H9 (cell line): ENCODE data around the gene TBCB. TPM values are rescaled to one million over a fixed set of nuclear protein-coding genes. Genes with fewer than 3 reads are reported as not detected.

Experiments
- DNase-seq: peaks from one replicate; pipeline ENCODE4 v3.0.0-alpha.2; 2017
- H2AFZ ChIP-seq: one replicate; pipeline ENCODE4 v1.6.1; 2013; ENCODE audit warnings: mild to moderate bottlenecking, low read length, control low read depth, moderate library complexity
- H2AK5ac ChIP-seq: 2 replicates; pipeline ENCODE4 v1.6.1; 2013; ENCODE audit warnings: low read length, control low read depth, mixed read lengths; ENCODE audit not compliant: insufficient read length
- H2BK120ac ChIP-seq: one replicate; pipeline ENCODE4 v1.6.1; 2013; ENCODE audit warnings: low read depth, mild to moderate bottlenecking, low read length, control low read depth, inconsistent platforms; ENCODE audit not compliant: poor library complexity, severe bottlenecking
- H2BK12ac ChIP-seq: 2 replicates; pipeline ENCODE4 v1.6.1; 2013; ENCODE audit warnings: low read length, control low read depth, mixed read lengths, low read depth; ENCODE audit not compliant: insufficient read length
- H2BK15ac ChIP-seq: 2 replicates; pipeline ENCODE4 v1.6.1; 2013; ENCODE audit warnings: low read depth, low read length, control low read depth
- H2BK20ac ChIP-seq: one replicate; pipeline ENCODE4 v1.6.1; 2013; ENCODE audit warnings: low read depth, mild to moderate bottlenecking, low read length, control low read depth, inconsistent platforms; ENCODE audit not compliant: poor library complexity, severe bottlenecking
- H2BK5ac ChIP-seq: 2 replicates; pipeline ENCODE4 v1.6.1; 2013; ENCODE audit warnings: low read length, control low read depth, mixed read lengths; ENCODE audit not compliant: insufficient read length
- H3K14ac ChIP-seq: 2 replicates; pipeline ENCODE4 v1.6.1; 2013; ENCODE audit warnings: low read length, control low read depth; ENCODE audit not compliant: insufficient read depth
- H3K18ac ChIP-seq: 2 replicates; pipeline ENCODE4 v1.6.1; 2013; ENCODE audit warnings: low read depth, mild to moderate bottlenecking, mixed read lengths, low read length, control low read depth; ENCODE audit not compliant: insufficient read length
- H3K23ac ChIP-seq: 2 replicates; pipeline ENCODE4 v1.6.1; 2013; ENCODE audit warnings: low read length, control low read depth, mixed read lengths, low read depth; ENCODE audit not compliant: insufficient read length
- H3K23me2 ChIP-seq: 2 replicates; pipeline ENCODE4 v1.6.1; 2013; ENCODE audit warnings: low read depth, mild to moderate bottlenecking, mixed read lengths, low read length, control low read depth; ENCODE audit not compliant: insufficient read length, poor library complexity, severe bottlenecking
- H3K27ac ChIP-seq: 2 replicates; pipeline ENCODE4 v1.5.1; 2013; ENCODE audit warnings: low read length, control low read depth, mixed read lengths, low read depth; ENCODE audit not compliant: insufficient read length
- H3K27me3 ChIP-seq: 2 replicates; pipeline ENCODE4 v1.6.1; 2013; ENCODE audit warnings: low read length, control low read depth, inconsistent platforms; ENCODE audit not compliant: insufficient read depth
- H3K4ac ChIP-seq: 2 replicates; pipeline ENCODE4 v1.6.1; 2013; ENCODE audit warnings: low read depth, mild to moderate bottlenecking, control low read depth, inconsistent platforms, low read length, moderate library complexity
- H3K4me1 ChIP-seq: 2 replicates; pipeline ENCODE4 v1.6.1; 2013; ENCODE audit warnings: low read length, control low read depth, inconsistent platforms; ENCODE audit not compliant: insufficient read depth
- H3K4me2 ChIP-seq: 2 replicates; pipeline ENCODE4 v1.6.1; 2013; ENCODE audit warnings: low read length, control low read depth, mixed read lengths; ENCODE audit not compliant: insufficient read length, insufficient read depth
- H3K56ac ChIP-seq: 2 replicates; pipeline ENCODE4 v1.6.1; 2013; ENCODE audit warnings: low read depth, mild to moderate bottlenecking, mixed read lengths, low read length, control low read depth; ENCODE audit not compliant: insufficient read length
- H3K79me1 ChIP-seq: 2 replicates; pipeline ENCODE4 v1.6.1; 2013; ENCODE audit warnings: low read depth, mild to moderate bottlenecking, moderate library complexity, low read length, control low read depth, inconsistent platforms; ENCODE audit not compliant: insufficient read depth, poor library complexity, severe bottlenecking
- H3K79me2 ChIP-seq: 2 replicates; pipeline ENCODE4 v1.6.1; 2013; ENCODE audit warnings: low read length, control low read depth, inconsistent platforms; ENCODE audit not compliant: insufficient read depth
- H3K9ac ChIP-seq: 2 replicates; pipeline ENCODE4 v1.6.1; 2013; ENCODE audit warnings: low read length, control low read depth, mixed read lengths; ENCODE audit not compliant: insufficient read length; ENCODE audit errors: extremely low read depth
- H3K9me3 ChIP-seq: one replicate; pipeline ENCODE4 v1.6.1; 2013; ENCODE audit warnings: low read depth, low read length, inconsistent platforms; ENCODE audit not compliant: control insufficient read depth
- H3T11ph ChIP-seq: one replicate; pipeline ENCODE4 v1.6.1; 2013; ENCODE audit warnings: mild to moderate bottlenecking, low read length, control low read depth, inconsistent platforms
- H4K20me1 ChIP-seq: one replicate; pipeline ENCODE4 v1.6.1; 2013; ENCODE audit not compliant: control insufficient read depth, insufficient read length, insufficient read depth
- H4K5ac ChIP-seq: 2 replicates; pipeline ENCODE4 v1.6.1; 2013; ENCODE audit warnings: low read depth, mild to moderate bottlenecking, mixed read lengths, low read length, control low read depth; ENCODE audit not compliant: insufficient read length
- H4K8ac ChIP-seq: replicated peaks from 2 replicates; pipeline ENCODE4 v1.6.1; 2013; ENCODE audit warnings: low read length, control low read depth, mixed read lengths, low read depth; ENCODE audit not compliant: insufficient read length
- H4K91ac ChIP-seq: 2 replicates; pipeline ENCODE4 v1.6.1; 2013; ENCODE audit warnings: low read depth, mild to moderate bottlenecking, moderate library complexity, mixed read lengths, low read length, control low read depth; ENCODE audit not compliant: insufficient read length
- H3K27ac Mint-ChIP-seq, 3 experiments: 2 replicates in 2 of 3; 3 replicates in 1 of 3; pipeline ENCODE4 v1.8.0; 2020 to 2021; ENCODE audit warnings: mixed read lengths in 3 of 3, mild to moderate bottlenecking in 1 of 3, moderate library complexity in 1 of 3
- H3K27me3 Mint-ChIP-seq: 2 replicates; pipeline ENCODE4 v1.8.0; 2021; ENCODE audit warnings: low read depth, mild to moderate bottlenecking, moderate library complexity, mixed read lengths
- H3K36me3 Mint-ChIP-seq, 3 experiments: 2 replicates in 2 of 3; 3 replicates in 1 of 3; pipeline ENCODE4 v1.8.0; 2020 to 2021; ENCODE audit warnings: low read depth in 3 of 3, mixed read lengths in 3 of 3; ENCODE audit not compliant: insufficient read depth in 1 of 3
- H3K4me1 Mint-ChIP-seq, 2 experiments: 2 replicates each; pipeline ENCODE4 v1.8.0; 2020; ENCODE audit warnings: mixed read lengths in 2 of 2
- H3K4me3 Mint-ChIP-seq, 2 experiments: 2 replicates in 1 of 2; 3 replicates in 1 of 2; pipeline ENCODE4 v1.8.0; 2020 to 2021; ENCODE audit warnings: mild to moderate bottlenecking in 2 of 2, mixed read lengths in 2 of 2, moderate library complexity in 1 of 2
- H3K9me3 Mint-ChIP-seq, 2 experiments: 2 replicates in 1 of 2; 3 replicates in 1 of 2; pipeline ENCODE4 v1.8.0; 2020; ENCODE audit warnings: mild to moderate bottlenecking in 2 of 2, mixed read lengths in 2 of 2, moderate library complexity in 1 of 2
- WGBS: extraction: QIAGEN DNeasy Blood & Tissue Kit; methylation state at CpG from one replicate; pipeline ENCODE4 v1.1.7; 2013; ENCODE audit warnings: missing lambda C conversion rate, low lambda C conversion rate, mixed read lengths; ENCODE audit not compliant: insufficient read length; ENCODE audit errors: extremely low coverage; 5-methylcytosine and 5-hydroxymethylcytosine counted together
- total RNA-seq: library from RNA; stranded (reverse); gene quantifications from 2 replicates; pipeline ENCODE4 v1.2.1, GENCODE V29; 2021
- TF ChIP-seq, protein P1 (sequence below): fragments of 200-600 bp; sonication (generic); conservative IDR thresholded peaks from 3 replicates; pipeline ENCODE4 v1.8.0; 2021; ENCODE audit warnings: antibody characterized with exemption, mild to moderate bottlenecking

The TBCB gene
- total RNA-seq, 1 experiment from 2014 or later: 216 TPM

GRCh38 chr19:36160821-36161596, 45.7 kb downstream of the TBCB start:
- H3K79me2 ChIP-seq: no peaks in the 10 kb centered on the region
- no peaks in the 10 kb centered on the region for H3K27me3 Mint-ChIP-seq
- no peak overlapping the region for H2BK12ac ChIP-seq
- no peak overlapping the region for H3K4me2 ChIP-seq
- H3K4me3 Mint-ChIP-seq: peak overlapping the region; percentile 45 to 71
- H3K14ac ChIP-seq: peak overlapping the region; percentile 72; the same call in 1 of the 2 replicates
- H3K27ac ChIP-seq: peak overlapping the region; percentile 12
- no peaks in the 10 kb centered on the region; a peak in 2 of 5 replicates for H3K9me3 Mint-ChIP-seq
- H3K23me2 ChIP-seq: no peaks in the 10 kb centered on the region
- no CpG with 5 or more reads among the region's 7 CpGs for WGBS
- TF ChIP-seq, protein P1, sequence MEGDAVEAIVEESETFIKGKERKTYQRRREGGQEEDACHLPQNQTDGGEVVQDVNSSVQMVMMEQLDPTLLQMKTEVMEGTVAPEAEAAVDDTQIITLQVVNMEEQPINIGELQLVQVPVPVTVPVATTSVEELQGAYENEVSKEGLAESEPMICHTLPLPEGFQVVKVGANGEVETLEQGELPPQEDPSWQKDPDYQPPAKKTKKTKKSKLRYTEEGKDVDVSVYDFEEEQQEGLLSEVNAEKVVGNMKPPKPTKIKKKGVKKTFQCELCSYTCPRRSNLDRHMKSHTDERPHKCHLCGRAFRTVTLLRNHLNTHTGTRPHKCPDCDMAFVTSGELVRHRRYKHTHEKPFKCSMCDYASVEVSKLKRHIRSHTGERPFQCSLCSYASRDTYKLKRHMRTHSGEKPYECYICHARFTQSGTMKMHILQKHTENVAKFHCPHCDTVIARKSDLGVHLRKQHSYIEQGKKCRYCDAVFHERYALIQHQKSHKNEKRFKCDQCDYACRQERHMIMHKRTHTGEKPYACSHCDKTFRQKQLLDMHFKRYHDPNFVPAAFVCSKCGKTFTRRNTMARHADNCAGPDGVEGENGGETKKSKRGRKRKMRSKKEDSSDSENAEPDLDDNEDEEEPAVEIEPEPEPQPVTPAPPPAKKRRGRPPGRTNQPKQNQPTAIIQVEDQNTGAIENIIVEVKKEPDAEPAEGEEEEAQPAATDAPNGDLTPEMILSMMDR: no peak
- no peak overlapping the region for H4K8ac ChIP-seq
- H3K4ac ChIP-seq: no peak overlapping the region
- no peaks in the 10 kb centered on the region for H3K27me3 ChIP-seq
- H2BK120ac ChIP-seq: no peak overlapping the region
- no peak overlapping the region for H2AFZ ChIP-seq
- no peak overlapping the region for H4K5ac ChIP-seq
- peaks cover 51 to 52% of the 10 kb centered on the region in 2 experiments for H3K4me1 Mint-ChIP-seq
- peaks cover 5% of the 10 kb centered on the region; the same call in 1 of the 2 replicates for H3K4me1 ChIP-seq
- H3K9me3 ChIP-seq: no peaks in the 10 kb centered on the region
- no peaks in the 10 kb centered on the region for H3K79me1 ChIP-seq
- H2BK15ac ChIP-seq: no peak overlapping the region
- H4K20me1 ChIP-seq: no peaks in the 10 kb centered on the region
- H2BK5ac ChIP-seq: no peak overlapping the region
- no peak overlapping the region for H3T11ph ChIP-seq
- peaks cover 16 to 28% (median 20%) of the 10 kb centered on the region in 3 experiments; a peak in 6 of 7 replicates for H3K36me3 Mint-ChIP-seq
- H3K23ac ChIP-seq: no peak overlapping the region
- H2AK5ac ChIP-seq: no peak overlapping the region
- H3K56ac ChIP-seq: no peak overlapping the region
- H3K9ac ChIP-seq: no peak overlapping the region
- peak overlapping the region; percentile 53 for H3K18ac ChIP-seq
- no peak overlapping the region for H4K91ac ChIP-seq
- no peak overlapping the region for H2BK20ac ChIP-seq
- DNase-seq: peak; percentile 56
- peak overlapping the region; percentile 90 to 97 (median 95) for H3K27ac Mint-ChIP-seq
